ENCODE results near the gene DGKA. TPM values are rescaled to one million over a fixed set of nuclear protein-coding genes. Genes with fewer than 3 reads are reported as not detected.
A peak's percentile ranks its signal among the peaks of the same experiment; 100 is the strongest.

DGKA gene
- total and polyA plus RNA-seq, 2 of the 13 experiments (the other 11 are each of a cell fraction or from before 2014, with no cell fraction given) = 2.4 to 5.4 TPM

DNA sequence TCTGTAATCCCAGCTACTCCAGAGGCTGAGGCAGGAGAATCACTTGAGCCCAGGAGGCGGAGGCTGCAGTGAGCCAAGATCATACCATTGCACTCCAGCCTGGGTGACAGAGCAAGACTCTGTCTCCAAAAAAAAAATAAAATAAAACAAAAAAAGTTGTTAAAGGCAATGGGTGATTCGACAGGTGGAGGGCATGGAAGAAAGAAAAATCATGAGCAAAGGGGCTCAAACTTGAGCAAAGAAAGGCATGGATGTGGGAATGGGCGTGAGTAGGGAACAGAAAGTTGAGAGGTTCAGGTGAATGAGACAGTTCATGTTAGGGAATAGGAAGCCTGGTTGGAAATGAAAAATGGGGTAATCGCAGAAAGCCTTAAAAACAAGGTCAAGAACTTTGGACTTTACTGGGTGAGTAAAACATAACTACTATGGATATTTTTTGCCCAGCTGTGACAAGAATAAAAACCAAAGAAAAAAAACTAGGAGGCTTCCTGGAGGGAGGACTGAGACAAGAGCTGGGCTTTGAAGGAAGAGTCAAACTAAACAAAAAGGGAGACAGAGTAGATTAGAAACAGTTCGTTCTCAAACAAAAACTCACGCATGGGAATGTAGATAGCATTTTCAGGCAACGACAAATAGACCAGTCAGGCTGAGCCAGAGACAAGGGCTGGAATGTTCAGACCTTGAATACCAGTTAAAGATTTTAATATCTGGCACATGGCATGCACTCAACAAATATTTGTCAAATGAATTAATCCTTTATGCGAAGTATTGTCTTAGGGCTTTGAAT, 22.0 kb upstream of the DGKA start (continued):
- TF ChIP-seq CENPBD1 (CRISPR knock-in tag; IDR thresholded peaks at IDR 0.05; ENCODE audit: borderline replicate concordance, low read depth) (no peak), PATZ1 (CRISPR knock-in tag; IDR thresholded peaks at IDR 0.05) (no peak), CENPX (CRISPR knock-in tag; IDR thresholded peaks at IDR 0.05) (no peak), GLI4 (CRISPR knock-in tag; IDR thresholded peaks at IDR 0.05; ENCODE audit: borderline replicate concordance) (no peak), NR1H2 (CRISPR knock-in tag; IDR thresholded peaks at IDR 0.05; ENCODE audit: borderline replicate concordance, low read depth) (no peak), ZNF318 (CRISPR knock-in tag; IDR thresholded peaks at IDR 0.05) (no peak), ELF1 (CRISPR knock-in tag; IDR thresholded peaks at IDR 0.05) (no peak), THAP8 (CRISPR knock-in tag; IDR thresholded peaks at IDR 0.05; ENCODE audit: borderline replicate concordance) (no peak), MBD4 (IDR thresholded peaks at IDR 0.05; ENCODE audit: borderline replicate concordance, low read length) (no peak), HNF4A (CRISPR knock-in tag; IDR thresholded peaks at IDR 0.05) (peak; percentile 66)
- TF ChIP-seq, protein P1, sequence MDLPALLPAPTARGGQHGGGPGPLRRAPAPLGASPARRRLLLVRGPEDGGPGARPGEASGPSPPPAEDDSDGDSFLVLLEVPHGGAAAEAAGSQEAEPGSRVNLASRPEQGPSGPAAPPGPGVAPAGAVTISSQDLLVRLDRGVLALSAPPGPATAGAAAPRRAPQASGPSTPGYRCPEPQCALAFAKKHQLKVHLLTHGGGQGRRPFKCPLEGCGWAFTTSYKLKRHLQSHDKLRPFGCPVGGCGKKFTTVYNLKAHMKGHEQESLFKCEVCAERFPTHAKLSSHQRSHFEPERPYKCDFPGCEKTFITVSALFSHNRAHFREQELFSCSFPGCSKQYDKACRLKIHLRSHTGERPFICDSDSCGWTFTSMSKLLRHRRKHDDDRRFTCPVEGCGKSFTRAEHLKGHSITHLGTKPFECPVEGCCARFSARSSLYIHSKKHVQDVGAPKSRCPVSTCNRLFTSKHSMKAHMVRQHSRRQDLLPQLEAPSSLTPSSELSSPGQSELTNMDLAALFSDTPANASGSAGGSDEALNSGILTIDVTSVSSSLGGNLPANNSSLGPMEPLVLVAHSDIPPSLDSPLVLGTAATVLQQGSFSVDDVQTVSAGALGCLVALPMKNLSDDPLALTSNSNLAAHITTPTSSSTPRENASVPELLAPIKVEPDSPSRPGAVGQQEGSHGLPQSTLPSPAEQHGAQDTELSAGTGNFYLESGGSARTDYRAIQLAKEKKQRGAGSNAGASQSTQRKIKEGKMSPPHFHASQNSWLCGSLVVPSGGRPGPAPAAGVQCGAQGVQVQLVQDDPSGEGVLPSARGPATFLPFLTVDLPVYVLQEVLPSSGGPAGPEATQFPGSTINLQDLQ (CRISPR knock-in tag; IDR thresholded peaks at IDR 0.05) = no peak
- TF ChIP-seq, protein P2, sequence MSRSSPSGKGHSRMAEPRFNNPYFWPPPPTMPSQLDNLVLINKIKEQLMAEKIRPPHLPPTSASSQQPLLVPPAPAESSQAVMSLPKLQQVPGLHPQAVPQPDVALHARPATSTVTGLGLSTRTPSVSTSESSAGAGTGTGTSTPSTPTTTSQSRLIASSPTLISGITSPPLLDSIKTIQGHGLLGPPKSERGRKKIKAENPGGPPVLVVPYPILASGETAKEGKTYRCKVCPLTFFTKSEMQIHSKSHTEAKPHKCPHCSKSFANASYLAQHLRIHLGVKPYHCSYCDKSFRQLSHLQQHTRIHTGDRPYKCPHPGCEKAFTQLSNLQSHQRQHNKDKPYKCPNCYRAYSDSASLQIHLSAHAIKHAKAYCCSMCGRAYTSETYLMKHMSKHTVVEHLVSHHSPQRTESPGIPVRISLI (CRISPR knock-in tag; IDR thresholded peaks at IDR 0.05; ENCODE audit: borderline replicate concordance) = peak; percentile 70; the same call in 1 of the 2 replicates
